Neuronal stem cell (in vitro differentiated cells): Measurements from ENCODE around the gene PTPRT.
A peak's percentile ranks its signal among the peaks of the same experiment; 100 is the strongest.

Source experiments
- DNase-seq: peaks from one replicate; pipeline ENCODE4 v3.0.0-alpha.2; 2013; ENCODE audit warnings: low spot score
- H2AFZ ChIP-seq: one replicate; pipeline ENCODE4 v1.6.1; 2013; ENCODE audit warnings: mild to moderate bottlenecking, low read length, inconsistent platforms
- H2AK5ac ChIP-seq: 2 replicates; pipeline ENCODE4 v1.6.1; 2013; ENCODE audit warnings: low read depth, mild to moderate bottlenecking, inconsistent platforms, low read length, moderate library complexity, mixed read lengths
- H2BK120ac ChIP-seq: 2 replicates; pipeline ENCODE4 v1.6.1; 2013; ENCODE audit warnings: low read depth, mild to moderate bottlenecking, inconsistent platforms, low read length, moderate library complexity, mixed read lengths
- H2BK12ac ChIP-seq: one replicate; pipeline ENCODE4 v1.6.1; 2013; ENCODE audit warnings: low read length, inconsistent platforms
- H2BK15ac ChIP-seq: 2 replicates; pipeline ENCODE4 v1.6.1; 2013; ENCODE audit warnings: mild to moderate bottlenecking, low read length, inconsistent platforms, mixed read lengths
- H2BK5ac ChIP-seq: one replicate; pipeline ENCODE4 v1.6.1; 2013; ENCODE audit warnings: inconsistent platforms, mild to moderate bottlenecking, low read length, moderate library complexity
- H3K14ac ChIP-seq: one replicate; pipeline ENCODE4 v1.6.1; 2013; ENCODE audit warnings: low read length, inconsistent platforms
- H3K18ac ChIP-seq: 2 replicates; pipeline ENCODE4 v1.6.1; 2013; ENCODE audit warnings: low read length, inconsistent platforms
- H3K23ac ChIP-seq: 2 replicates; pipeline ENCODE4 v1.6.1; 2013; ENCODE audit warnings: low read depth, mild to moderate bottlenecking, mixed read lengths, low read length, inconsistent platforms; ENCODE audit not compliant: poor library complexity
- H3K27ac ChIP-seq: replicated peaks from 3 replicates; pipeline ENCODE4 v1.5.1; 2013; ENCODE audit warnings: low read length, inconsistent platforms
- H3K27me3 ChIP-seq, 3 experiments: 2 replicates each; pipeline ENCODE4 v1.6.1; 2013; ENCODE audit warnings: low read length in 3 of 3, mild to moderate bottlenecking in 2 of 3, inconsistent platforms in 1 of 3, low read depth in 1 of 3, mixed read lengths in 1 of 3, moderate library complexity in 1 of 3; ENCODE audit not compliant: control insufficient read depth in 3 of 3, insufficient read depth in 3 of 3
- H3K36me3 ChIP-seq, 2 donors: replicated peaks in 1 of 2; 2 replicates each; pipeline ENCODE4 v1.6.1; 2013; ENCODE audit warnings: low read length in 2 of 2; ENCODE audit not compliant: control insufficient read depth in 2 of 2, insufficient read depth in 2 of 2
- H3K4ac ChIP-seq: 2 replicates; pipeline ENCODE4 v1.6.1; 2013; ENCODE audit warnings: inconsistent platforms, mild to moderate bottlenecking, low read length, moderate library complexity
- H3K4me1 ChIP-seq, 2 donors: 1 replicate in 1 of 2; 2 replicates in 1 of 2; pipeline ENCODE4 v1.6.1; 2013; ENCODE audit warnings: low read length in 2 of 2, low read depth in 1 of 2; ENCODE audit not compliant: control insufficient read depth in 2 of 2, insufficient read depth in 1 of 2
- H3K4me2 ChIP-seq: one replicate; pipeline ENCODE4 v1.6.1; 2013; ENCODE audit warnings: mild to moderate bottlenecking, low read length, inconsistent platforms; ENCODE audit not compliant: insufficient read depth, poor library complexity, severe bottlenecking
- H3K4me3 ChIP-seq, 2 donors: 2 replicates each; pipeline ENCODE4 v1.5.1; 2013; ENCODE audit warnings: low read length in 2 of 2, mild to moderate bottlenecking in 2 of 2, inconsistent platforms in 1 of 2, moderate library complexity in 1 of 2
- H3K79me1 ChIP-seq: one replicate; pipeline ENCODE4 v1.6.1; 2013; ENCODE audit warnings: low read depth, mild to moderate bottlenecking, inconsistent platforms, low read length, moderate library complexity
- H3K9ac ChIP-seq: one replicate; pipeline ENCODE4 v1.6.1; 2013; ENCODE audit warnings: mild to moderate bottlenecking, low read depth, low read length, inconsistent platforms; ENCODE audit not compliant: poor library complexity
- H3K9me3 ChIP-seq, 2 donors: replicated peaks in 1 of 2; 2 replicates each; pipeline versions ENCODE3 to v1.6.1; 2013; ENCODE audit warnings: low read length in 2 of 2, mild to moderate bottlenecking in 2 of 2, inconsistent platforms in 1 of 2, low read depth in 1 of 2, mixed read lengths in 1 of 2, moderate library complexity in 1 of 2; ENCODE audit not compliant: control insufficient read depth in 2 of 2, insufficient read depth in 1 of 2
- H4K8ac ChIP-seq: one replicate; pipeline ENCODE4 v1.6.1; 2013; ENCODE audit warnings: low read depth, mild to moderate bottlenecking, inconsistent platforms, low read length, moderate library complexity
- H4K91ac ChIP-seq: one replicate; pipeline ENCODE4 v1.6.1; 2013; ENCODE audit warnings: low read length, low read depth, mild to moderate bottlenecking, inconsistent platforms; ENCODE audit not compliant: poor library complexity
- WGBS, 2 donors: extraction: QIAGEN DNeasy Blood & Tissue Kit; methylation state at CpG; one replicate each; pipeline ENCODE4 v1.1.7; 2013; ENCODE audit warnings: missing lambda C conversion rate in 2 of 2, mixed read lengths in 1 of 2; ENCODE audit not compliant: insufficient read length in 2 of 2, insufficient replicate concordance in 1 of 2; ENCODE audit errors: extremely low coverage in 2 of 2; 5-methylcytosine and 5-hydroxymethylcytosine counted together

The PTPRT gene

DNA sequence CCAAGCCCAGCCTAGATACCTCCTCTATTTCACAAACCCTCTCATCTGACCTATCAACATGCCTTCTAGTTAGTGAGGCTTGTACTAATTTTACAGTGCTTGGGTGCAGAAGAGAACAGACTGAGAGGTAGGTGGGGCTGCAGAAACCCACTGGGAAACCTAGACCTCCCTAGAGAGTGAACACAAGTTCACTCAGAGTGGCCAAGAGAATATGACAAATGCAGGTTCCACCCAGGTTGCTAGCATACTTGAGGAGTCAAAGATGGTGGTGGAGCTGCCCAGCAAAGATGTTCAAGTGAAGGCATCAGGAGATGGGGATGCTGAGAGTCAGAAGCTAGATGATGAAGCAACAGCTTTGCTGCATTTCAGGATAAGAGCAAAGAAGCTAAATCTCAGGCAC is 337.0 kb downstream of the PTPRT start:
- Histone ChIP-seq H3K79me1 (no peaks in the 10 kb centered on the region), H2AFZ (no peak overlapping the region), H3K9me3 (no peaks in the 10 kb centered on the region), H4K8ac (no peak overlapping the region), H2AK5ac (no peak overlapping the region), H3K27ac (no peak overlapping the region), H3K4me3 (no peak overlapping the region), H3K4me2 (no peak overlapping the region), H3K4me1 (no peaks in the 10 kb centered on the region), H2BK15ac (no peak overlapping the region), H3K18ac (no peak overlapping the region), H2BK12ac (no peak overlapping the region), H3K36me3 (no peaks in the 10 kb centered on the region), H3K4ac (no peak overlapping the region), H3K27me3 (no peaks in the 10 kb centered on the region), H3K23ac (no peak overlapping the region), H3K9ac (no peak overlapping the region), H4K91ac (no peak overlapping the region), H2BK5ac (no peak overlapping the region), H2BK120ac (no peak overlapping the region), H3K14ac (no peak overlapping the region)
- no peak for DNase-seq

DNA sequence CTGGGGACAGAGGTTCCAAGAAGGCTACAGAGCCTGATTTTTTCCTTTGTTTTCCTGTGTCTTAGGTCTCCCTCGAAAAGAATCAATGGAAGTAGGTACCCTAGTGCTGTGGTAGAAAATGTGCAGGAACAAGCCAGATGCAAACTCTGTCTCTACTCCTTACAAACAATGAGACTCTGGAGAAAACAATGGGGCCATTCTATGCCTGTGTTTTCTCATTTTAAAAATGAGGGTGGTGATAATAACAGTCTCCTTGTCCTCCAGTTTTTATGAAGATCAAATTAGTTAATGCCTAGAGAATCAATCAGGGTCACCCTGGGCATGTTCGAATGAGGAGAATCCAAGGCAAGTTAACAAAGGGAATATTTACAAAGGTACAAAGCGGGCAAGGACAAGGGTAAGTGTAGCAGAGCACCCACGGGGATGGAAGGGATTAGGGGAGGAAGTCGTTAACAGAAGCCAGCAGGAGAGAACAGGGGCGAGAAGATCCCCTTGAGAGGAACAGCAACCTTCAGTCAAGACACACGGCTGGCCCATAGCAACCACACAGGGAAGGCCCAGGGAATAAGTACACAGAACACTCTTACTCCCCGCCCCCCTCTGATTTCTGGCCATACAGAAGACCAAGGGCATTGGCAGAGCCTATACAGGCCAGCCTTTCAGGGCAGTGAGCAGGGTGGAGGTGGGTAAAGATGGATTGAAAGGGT is 342.8 kb downstream of the PTPRT start:
- no peaks in the 10 kb centered on the region for H3K36me3 ChIP-seq
- no peak overlapping the region for H2AFZ ChIP-seq
- H2BK5ac ChIP-seq = no peak overlapping the region
- H3K27ac ChIP-seq = no peak overlapping the region
- no peaks in the 10 kb centered on the region for H3K9me3 ChIP-seq
- no peak overlapping the region for H2BK120ac ChIP-seq
- no peak overlapping the region for H3K4me2 ChIP-seq
- H3K4ac ChIP-seq = no peak overlapping the region
- H3K18ac ChIP-seq = no peak overlapping the region
- no CpG with 5 or more reads among the region's 8 CpGs for WGBS, 2 donors
- H4K91ac ChIP-seq = no peak overlapping the region
- H3K14ac ChIP-seq = no peak overlapping the region
- no peaks in the 10 kb centered on the region for H3K27me3 ChIP-seq
- H3K79me1 ChIP-seq = no peaks in the 10 kb centered on the region
- H2BK15ac ChIP-seq = no peak overlapping the region
- DNase-seq = no peak
- H2AK5ac ChIP-seq = no peak overlapping the region
- peak overlapping the region in 1 of 2 donors; percentile 4 for H3K4me3 ChIP-seq
- H3K23ac ChIP-seq = no peak overlapping the region
- H2BK12ac ChIP-seq = no peak overlapping the region
- no peak overlapping the region for H3K9ac ChIP-seq
- H3K4me1 ChIP-seq = peaks cover 0 to 5% of the 10 kb centered on the region in 2 donors
- H4K8ac ChIP-seq = no peak overlapping the region

DNA sequence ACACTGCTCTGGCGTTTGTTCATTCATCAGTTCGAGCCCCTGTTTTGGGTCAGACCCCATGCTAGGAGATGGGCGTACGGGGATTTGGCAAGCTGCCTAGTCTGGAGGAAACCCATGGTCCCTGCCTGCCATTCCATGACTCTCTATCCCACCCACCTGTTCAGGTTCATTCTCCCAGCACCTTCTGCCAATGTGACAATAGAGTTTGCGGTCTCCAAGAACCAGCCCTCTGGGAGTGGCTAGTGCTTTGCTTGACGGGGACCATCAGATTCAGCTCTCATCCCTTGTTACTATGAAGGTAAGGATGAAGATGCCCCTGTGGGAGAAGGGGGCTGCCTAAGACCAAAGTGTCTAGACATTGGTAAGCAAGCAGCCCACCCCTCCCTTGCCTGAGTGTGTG is 345.0 kb downstream of the PTPRT start:
- Histone ChIP-seq H3K4me2 (no peak overlapping the region), H3K36me3 (no peaks in the 10 kb centered on the region), H4K91ac (no peak overlapping the region), H2BK5ac (no peak overlapping the region), H3K23ac (no peak overlapping the region), H3K79me1 (no peaks in the 10 kb centered on the region), H3K18ac (no peak overlapping the region), H2AFZ (no peak overlapping the region), H3K9ac (no peak overlapping the region), H3K4me3 (no peak overlapping the region), H2BK120ac (no peak overlapping the region), H2AK5ac (no peak overlapping the region), H4K8ac (no peak overlapping the region), H3K9me3 (no peaks in the 10 kb centered on the region), H3K27me3 (no peaks in the 10 kb centered on the region), H3K14ac (no peak overlapping the region), H3K27ac (no peak overlapping the region), H2BK12ac (no peak overlapping the region), H3K4me1 (peaks cover 0 to 5% of the 10 kb centered on the region in 2 donors), H2BK15ac (no peak overlapping the region), H3K4ac (no peak overlapping the region)
- DNase-seq = no peak
- no CpG with 5 or more reads among the region's 6 CpGs for WGBS, 2 donors

DNA sequence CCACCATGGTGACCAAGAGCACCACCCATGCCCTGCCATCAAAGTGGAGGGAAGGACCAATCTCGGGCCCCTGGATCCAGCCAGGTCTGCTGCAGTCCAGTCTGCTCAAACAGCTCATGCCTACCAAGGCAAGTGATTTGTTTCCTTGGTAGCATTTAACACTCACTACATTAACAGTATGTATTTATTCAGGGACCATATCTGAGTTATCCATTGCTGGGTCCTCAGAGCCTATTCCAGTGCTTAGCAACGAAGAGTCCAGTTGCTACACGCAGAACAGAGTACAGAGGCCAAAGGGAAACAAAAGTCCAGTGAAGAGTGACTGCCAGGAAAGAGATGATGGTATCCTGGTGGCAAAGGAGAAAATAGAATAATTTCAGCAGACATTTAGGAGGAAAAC is 352.2 kb downstream of the PTPRT start:
- Histone ChIP-seq H2BK5ac (no peak overlapping the region), H3K27ac (no peak overlapping the region), H4K91ac (no peak overlapping the region), H3K79me1 (no peaks in the 10 kb centered on the region), H3K4me1 (peaks cover 0 to 1% of the 10 kb centered on the region in 2 donors), H2BK15ac (no peak overlapping the region), H3K9me3 (no peaks in the 10 kb centered on the region), H3K4ac (no peak overlapping the region), H3K9ac (no peak overlapping the region), H2AFZ (no peak overlapping the region), H3K36me3 (no peaks in the 10 kb centered on the region), H3K4me3 (no peak overlapping the region), H2AK5ac (no peak overlapping the region), H3K14ac (no peak overlapping the region), H2BK12ac (no peak overlapping the region), H2BK120ac (no peak overlapping the region), H3K27me3 (no peaks in the 10 kb centered on the region), H3K4me2 (no peak overlapping the region), H3K23ac (no peak overlapping the region), H3K18ac (no peak overlapping the region), H4K8ac (no peak overlapping the region)
- no peak for DNase-seq
- WGBS, 2 donors = no CpG with 5 or more reads among the region's 3 CpGs
